ENCODE data around the gene BTG2. TPM values are rescaled to one million over a fixed set of nuclear protein-coding genes. Genes with fewer than 3 reads are reported as not detected.

Gene BTG2
- total RNA-seq, 1 experiment from 2014 or later = 2.9 TPM

DNA sequence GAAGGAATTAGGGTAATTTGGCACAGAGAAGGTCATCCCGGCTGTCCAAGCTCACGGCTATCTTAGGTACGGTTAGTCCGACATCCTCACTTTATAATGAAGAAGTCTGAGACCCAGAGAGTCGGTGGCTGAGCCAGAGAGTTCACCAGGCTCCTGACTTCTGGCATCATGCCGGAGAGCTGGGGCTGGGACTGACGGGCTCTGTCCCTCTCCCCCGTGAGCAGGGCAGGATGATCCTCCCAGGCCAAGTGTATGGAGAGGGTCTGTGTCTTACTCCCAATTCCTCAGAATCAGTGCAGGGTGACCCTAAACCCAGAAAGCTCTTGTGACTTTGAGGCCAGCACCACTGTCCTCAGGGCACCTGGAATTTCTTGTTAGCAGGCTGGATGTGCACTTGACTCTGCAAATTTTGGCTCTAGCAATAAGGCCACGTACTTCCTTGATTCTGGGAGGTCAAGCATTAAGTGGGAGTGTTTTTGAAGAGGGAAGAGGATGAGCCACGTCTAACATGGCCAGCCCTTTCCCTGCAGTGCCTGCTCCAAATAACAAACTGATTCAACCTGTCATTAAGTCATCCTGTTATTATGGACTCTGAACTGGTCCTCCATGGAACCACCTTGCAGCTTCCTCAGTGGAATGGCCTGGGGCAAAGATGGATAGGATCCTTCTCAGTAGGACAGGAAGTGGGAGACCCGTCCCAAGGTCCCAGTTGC, 20.8 kb upstream of the BTG2 start:
- Histone ChIP-seq H3K23me2 (ENCODE audit: insufficient read length, low read depth, low read length, poor library complexity, severe bottlenecking) (no peaks in the 10 kb centered on the region), H3K4me2 (ENCODE audit: insufficient read depth, insufficient read length, low read length) (no peak overlapping the region), H2BK12ac (ENCODE audit: insufficient read length, low read depth, low read length) (no peak overlapping the region), H3K79me1 (ENCODE audit: insufficient read depth, low read depth, low read length, poor library complexity, severe bottlenecking) (no peaks in the 10 kb centered on the region), H3T11ph (ENCODE audit: low read length) (no peak overlapping the region), H2BK20ac (ENCODE audit: low read depth, low read length, poor library complexity, severe bottlenecking) (no peak overlapping the region), H2AK5ac (ENCODE audit: insufficient read length, low read length) (no peak overlapping the region), H3K23ac (ENCODE audit: insufficient read length, low read depth, low read length) (no peak overlapping the region), H3K27me3 (ENCODE audit: insufficient read depth, low read length) (peaks cover 7% of the 10 kb centered on the region; the same call in 1 of the 2 replicates), H2AFZ (ENCODE audit: low read length) (no peak overlapping the region), H2BK120ac (ENCODE audit: low read depth, low read length, poor library complexity, severe bottlenecking) (no peak overlapping the region), H3K9ac (ENCODE audit: extremely low read depth, insufficient read length, low read length) (no peak overlapping the region), H4K91ac (ENCODE audit: insufficient read length, low read depth, low read length) (no peak overlapping the region), H4K5ac (ENCODE audit: insufficient read length, low read depth, low read length) (no peak overlapping the region), H2BK15ac (ENCODE audit: low read depth, low read length) (no peak overlapping the region), H3K56ac (ENCODE audit: insufficient read length, low read depth, low read length) (no peak overlapping the region), H3K14ac (ENCODE audit: insufficient read depth, low read length) (no peak overlapping the region), H3K18ac (ENCODE audit: insufficient read length, low read depth, low read length) (no peak overlapping the region), H3K9me3 (ENCODE audit: control insufficient read depth, low read depth, low read length) (no peaks in the 10 kb centered on the region), H3K79me2 (ENCODE audit: insufficient read depth, low read length) (no peaks in the 10 kb centered on the region), H2BK5ac (ENCODE audit: insufficient read length, low read length) (no peak overlapping the region), H4K20me1 (ENCODE audit: control insufficient read depth, insufficient read depth, insufficient read length) (peaks cover 2% of the 10 kb centered on the region), H3K27ac (ENCODE audit: insufficient read length, low read depth, low read length) (no peak overlapping the region), H4K8ac (replicated peaks; ENCODE audit: insufficient read length, low read depth, low read length) (no peak overlapping the region), H3K4ac (ENCODE audit: low read depth, low read length) (no peak overlapping the region), H3K4me1 (ENCODE audit: insufficient read depth, low read length) (peaks cover 4% of the 10 kb centered on the region; the same call in 1 of the 2 replicates)
- H3K27me3 Mint-ChIP-seq (ENCODE audit: low read depth) = peaks cover 80% of the 10 kb centered on the region
- no peaks in the 10 kb centered on the region for H3K36me3 Mint-ChIP-seq (ENCODE audit: insufficient read depth in 1 of 3, low read depth in 3 of 3)
- H3K4me1 Mint-ChIP-seq = peaks cover 25 to 42% of the 10 kb centered on the region in 2 experiments
- H3K27ac Mint-ChIP-seq = no peak overlapping the region
- whole genome bisulfite sequencing (ENCODE audit: extremely low coverage, insufficient read length, low lambda C conversion rate) = no CpG with 5 or more reads among the region's 11 CpGs
- no peak for TF ChIP-seq CTCF (conservative IDR thresholded peaks at IDR 0.05)
- DNase-seq = no peak
- no peak overlapping the region for H3K4me3 Mint-ChIP-seq
- H3K9me3 Mint-ChIP-seq = no peaks in the 10 kb centered on the region; a peak in 1 of 5 replicates
